Activated CD8-positive, alpha-beta memory T cell treated with anti-CD3 and anti-CD28 coated beads, Interleukin-2, amount 10 ng/mL, durations not matched to agents 7 days and 5 days (primary cell): ENCODE results near the gene CHAMP1. TPM values are rescaled to one million over a fixed set of nuclear protein-coding genes. Genes with fewer than 3 reads are reported as not detected.
A peak's percentile ranks its signal among the peaks of the same experiment; 100 is the strongest.

Source experiments
- ATAC-seq: fragments of 150-1000 bp; cut with Tn5 transposase; one replicate; pipeline ENCODE4 v1.10.0; 2021; ENCODE audit warnings: moderate library complexity
- CTCF ChIA-PET: fragments of 350-600 bp; sonication (Branson Sonifier 250); formaldehyde crosslinking; loops from one replicate; lab custom pipeline; 2021; ENCODE audit warnings: antibody characterized with exemption; lab: Charles Lee
- DNase-seq: peaks from one replicate; pipeline ENCODE4 v3.0.0-alpha.2; 2020
- H3K27ac Mint-ChIP-seq: one replicate; pipeline ENCODE4 v1.8.0; 2021; ENCODE audit warnings: mild to moderate bottlenecking, mixed read lengths
- H3K27me3 Mint-ChIP-seq: one replicate; pipeline ENCODE4 v1.8.0; 2021; ENCODE audit warnings: mixed read lengths
- H3K36me3 Mint-ChIP-seq: one replicate; pipeline ENCODE4 v1.8.0; 2021; ENCODE audit warnings: mild to moderate bottlenecking, mixed read lengths
- H3K4me1 Mint-ChIP-seq: one replicate; pipeline ENCODE4 v1.8.0; 2021; ENCODE audit warnings: mixed read lengths
- H3K4me3 Mint-ChIP-seq: one replicate; pipeline ENCODE4 v1.8.0; 2021; ENCODE audit warnings: mild to moderate bottlenecking, moderate library complexity, mixed read lengths
- H3K9me3 Mint-ChIP-seq: one replicate; pipeline ENCODE4 v1.8.0; 2022; ENCODE audit warnings: low read depth, mixed read lengths
- total RNA-seq, 2 experiments: library from RNA; stranded (reverse); gene quantifications; one replicate each; pipeline ENCODE4 v1.2.3, GENCODE V29; 2021

CHAMP1 gene
- total RNA-seq, 2 experiments from 2014 or later, result 34.1 to 37.0 TPM

- peak overlapping the region; percentile 38 for H3K4me3 Mint-ChIP-seq
- peak overlapping the region; percentile 24 for H3K27ac Mint-ChIP-seq
- H3K4me1 Mint-ChIP-seq, result peaks cover 47% of the 10 kb centered on the region
- DNase-seq (no peak), ATAC-seq (no peak)
- no peaks in the 10 kb centered on the region for H3K27me3 Mint-ChIP-seq
- CTCF ChIA-PET, result interaction anchor here (0.6 kb wide), 1 partner anchor 13 kb away, joined by 3 read pairs; no protein-coding TSS in a partner anchor
- peaks cover 37% of the 10 kb centered on the region for H3K36me3 Mint-ChIP-seq
- H3K9me3 Mint-ChIP-seq, result no peaks in the 10 kb centered on the region
Measured at GRCh38 chr13:114283576-114283975, 30.7 kb upstream of the CHAMP1 start.

- H3K36me3 Mint-ChIP-seq, result peaks cover 45% of the 10 kb centered on the region
- H3K4me3 Mint-ChIP-seq, result no peak overlapping the region
- H3K9me3 Mint-ChIP-seq, result no peaks in the 10 kb centered on the region
- ATAC-seq (no peak), DNase-seq (no peak)
- H3K4me1 Mint-ChIP-seq, result peaks cover 39% of the 10 kb centered on the region
- CTCF ChIA-PET, result no interaction called here
- H3K27me3 Mint-ChIP-seq, result no peaks in the 10 kb centered on the region
- no peak overlapping the region for H3K27ac Mint-ChIP-seq
Measured at GRCh38 chr13:114284680-114285079, 29.6 kb upstream of the CHAMP1 start.

- peaks cover 35% of the 10 kb centered on the region for H3K4me1 Mint-ChIP-seq
- H3K36me3 Mint-ChIP-seq, result peaks cover 45% of the 10 kb centered on the region
- ATAC-seq, result no peak
- H3K9me3 Mint-ChIP-seq, result no peaks in the 10 kb centered on the region
- no peak overlapping the region for H3K4me3 Mint-ChIP-seq
- no peak for DNase-seq
- H3K27me3 Mint-ChIP-seq, result no peaks in the 10 kb centered on the region
- H3K27ac Mint-ChIP-seq, result no peak overlapping the region
- CTCF ChIA-PET, result no interaction called here
Measured at GRCh38 chr13:114285166-114285808, 29.0 kb upstream of the CHAMP1 start.

GRCh38 chr13:114286808-114287207 is 27.5 kb upstream of the CHAMP1 start:
- DNase-seq (no peak), ATAC-seq (no peak)
- H3K9me3 Mint-ChIP-seq, result no peaks in the 10 kb centered on the region
- H3K4me3 Mint-ChIP-seq, result no peak overlapping the region
- CTCF ChIA-PET, result no interaction called here
- no peaks in the 10 kb centered on the region for H3K27me3 Mint-ChIP-seq
- H3K36me3 Mint-ChIP-seq, result peaks cover 51% of the 10 kb centered on the region
- H3K4me1 Mint-ChIP-seq, result peaks cover 27% of the 10 kb centered on the region
- no peak overlapping the region for H3K27ac Mint-ChIP-seq

GRCh38 chr13:114288157-114288591 is 26.1 kb upstream of the CHAMP1 start:
- H3K4me3 Mint-ChIP-seq, result no peak overlapping the region
- peaks cover 60% of the 10 kb centered on the region for H3K36me3 Mint-ChIP-seq
- no peak for DNase-seq
- H3K9me3 Mint-ChIP-seq, result no peaks in the 10 kb centered on the region
- peaks cover 24% of the 10 kb centered on the region for H3K4me1 Mint-ChIP-seq
- no peak for ATAC-seq
- no peak overlapping the region for H3K27ac Mint-ChIP-seq
- no peaks in the 10 kb centered on the region for H3K27me3 Mint-ChIP-seq
- CTCF ChIA-PET, result no interaction called here

- H3K27me3 Mint-ChIP-seq, result no peaks in the 10 kb centered on the region
- DNase-seq, result no peak
- H3K9me3 Mint-ChIP-seq, result no peaks in the 10 kb centered on the region
- peaks cover 2% of the 10 kb centered on the region for H3K4me1 Mint-ChIP-seq
- no peak overlapping the region for H3K4me3 Mint-ChIP-seq
- CTCF ChIA-PET, result interaction anchor here (0.8 to 1.1 kb wide), 2 partner anchors 13 to 52 kb away, joined by 3 read pairs; no protein-coding TSS in a partner anchor
- H3K36me3 Mint-ChIP-seq, result peaks cover 31% of the 10 kb centered on the region
- no peak overlapping the region for H3K27ac Mint-ChIP-seq
- ATAC-seq, result no peak
Measured at GRCh38 chr13:114296448-114296847, 17.9 kb upstream of the CHAMP1 start.

GRCh38 chr13:114296902-114297301 is 17.4 kb upstream of the CHAMP1 start:
- Mint-ChIP-seq H3K27ac (no peak overlapping the region), H3K4me1 (peaks cover 2% of the 10 kb centered on the region), H3K9me3 (no peaks in the 10 kb centered on the region), H3K36me3 (peaks cover 31% of the 10 kb centered on the region), H3K4me3 (no peak overlapping the region), H3K27me3 (no peaks in the 10 kb centered on the region)
- DNase-seq (no peak), ATAC-seq (no peak)
- CTCF ChIA-PET, result interaction anchor here (1.1 kb wide), 1 partner anchor 14 kb away, joined by 3 read pairs; no protein-coding TSS in a partner anchor

GRCh38 chr13:114298866-114299265 is 15.4 kb upstream of the CHAMP1 start:
- CTCF ChIA-PET, result no interaction called here
- no peak for ATAC-seq
- peak overlapping the region; percentile 9 for H3K27ac Mint-ChIP-seq

GRCh38 chr13:114299604-114300305 is 14.5 kb upstream of the CHAMP1 start:
- DNase-seq, result no peak
- peaks cover 28% of the 10 kb centered on the region for H3K36me3 Mint-ChIP-seq
- CTCF ChIA-PET, result no interaction called here
- no peak for ATAC-seq
- H3K4me1 Mint-ChIP-seq, result no peaks in the 10 kb centered on the region
- H3K27me3 Mint-ChIP-seq, result no peaks in the 10 kb centered on the region
- no peaks in the 10 kb centered on the region for H3K9me3 Mint-ChIP-seq
- no peak overlapping the region for H3K4me3 Mint-ChIP-seq
- H3K27ac Mint-ChIP-seq, result no peak overlapping the region

More at GRCh38 chr13:114298866-114299265, 15.4 kb upstream of the CHAMP1 start:
- Mint-ChIP-seq H3K27me3 (no peaks in the 10 kb centered on the region), H3K4me3 (no peak overlapping the region), H3K4me1 (no peaks in the 10 kb centered on the region), H3K9me3 (no peaks in the 10 kb centered on the region), H3K36me3 (peaks cover 27% of the 10 kb centered on the region)
- no peak for DNase-seq

GRCh38 chr13:114303700-114304327 is 10.5 kb upstream of the CHAMP1 start:
- H3K27me3 Mint-ChIP-seq, result no peaks in the 10 kb centered on the region
- no peaks in the 10 kb centered on the region for H3K4me1 Mint-ChIP-seq
- ATAC-seq (no peak), DNase-seq (no peak)
- H3K36me3 Mint-ChIP-seq, result peaks cover 37% of the 10 kb centered on the region
- H3K27ac Mint-ChIP-seq, result no peak overlapping the region
- CTCF ChIA-PET, result interaction anchor here (1.2 kb wide), 1 partner anchor 9 kb away, joined by 4 read pairs; no protein-coding TSS in a partner anchor
- no peak overlapping the region for H3K4me3 Mint-ChIP-seq
- H3K9me3 Mint-ChIP-seq, result no peaks in the 10 kb centered on the region

- Mint-ChIP-seq H3K36me3 (peaks cover 33% of the 10 kb centered on the region), H3K9me3 (no peaks in the 10 kb centered on the region), H3K27ac (no peak overlapping the region)
Measured at GRCh38 chr13:114304346-114305034, 9.8 kb upstream of the CHAMP1 start.

GRCh38 chr13:114309086-114309485 is 5.2 kb upstream of the CHAMP1 start:
- DNase-seq (no peak), ATAC-seq (no peak)
- Mint-ChIP-seq H3K9me3 (no peaks in the 10 kb centered on the region), H3K27ac (no peak overlapping the region), H3K4me1 (peaks cover 13% of the 10 kb centered on the region), H3K36me3 (peaks cover 16% of the 10 kb centered on the region), H3K27me3 (no peaks in the 10 kb centered on the region), H3K4me3 (no peak overlapping the region)
- CTCF ChIA-PET, result interaction anchor here (1.3 kb wide), 1 partner anchor 27 kb away, joined by 3 read pairs; no protein-coding TSS in a partner anchor

More at GRCh38 chr13:114304346-114305034, 9.8 kb upstream of the CHAMP1 start:
- no peak for DNase-seq
- Mint-ChIP-seq H3K4me1 (no peaks in the 10 kb centered on the region), H3K4me3 (no peak overlapping the region), H3K27me3 (no peaks in the 10 kb centered on the region)
- CTCF ChIA-PET, result interaction anchor here (1.2 kb wide), 1 partner anchor 10 kb away, joined by 4 read pairs; no protein-coding TSS in a partner anchor
- no peak for ATAC-seq
